GM13976 (cell line): ENCODE results near the gene NFU1.
"Not testable (repeated sequence)": the region's sequence is repeated elsewhere in the genome, so short reads cannot be mapped to it uniquely, and the experiment has no call there.

ENCODE experiments used
- DNase-seq: peaks from one replicate; pipeline ENCODE4 v3.0.0; 2012; ENCODE audit warnings: low spot score
- CTCF ChIP-seq: IDR thresholded peaks from 2 replicates; pipeline ENCODE4 v1.5.1; 2012; ENCODE audit warnings: borderline replicate concordance, mild to moderate bottlenecking; ENCODE audit not compliant: insufficient read depth; ENCODE audit errors: extremely low read depth, missing control alignments, control extremely low read depth
- in situ Hi-C: fragments of 300-500 bp; cut with MboI; formaldehyde crosslinking; loops from one replicate; pipeline ENCODE4 v1.12.0; 2022; ENCODE audit warnings: low sequenced_read_pairs, mixed read lengths, inconsistent platforms; ENCODE audit not compliant: unreplicated experiment

Gene NFU1

DNA sequence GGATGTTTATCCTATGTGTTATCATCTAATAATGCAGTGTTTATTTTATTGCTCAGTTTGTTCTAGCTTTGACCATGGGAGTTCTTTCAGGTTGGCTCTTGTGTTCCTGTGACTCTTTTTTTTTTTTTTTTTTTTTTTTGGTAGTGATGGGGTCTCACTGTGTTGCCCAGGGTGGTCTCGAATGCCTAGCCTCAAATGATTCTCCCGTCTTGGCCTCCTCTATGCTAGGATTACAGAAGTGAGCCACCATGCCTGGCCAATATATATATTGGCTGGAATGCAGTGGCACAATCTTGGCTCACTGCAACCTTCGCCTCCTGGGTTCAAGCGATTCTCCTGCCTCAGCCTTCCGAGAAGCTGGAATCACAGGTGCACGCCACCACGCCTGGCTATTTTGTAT is 18.9 kb upstream of the NFU1 start:
- no peak for TF ChIP-seq CTCF
- in situ Hi-C loops: no loop called here
- no peak for DNase-seq

DNA sequence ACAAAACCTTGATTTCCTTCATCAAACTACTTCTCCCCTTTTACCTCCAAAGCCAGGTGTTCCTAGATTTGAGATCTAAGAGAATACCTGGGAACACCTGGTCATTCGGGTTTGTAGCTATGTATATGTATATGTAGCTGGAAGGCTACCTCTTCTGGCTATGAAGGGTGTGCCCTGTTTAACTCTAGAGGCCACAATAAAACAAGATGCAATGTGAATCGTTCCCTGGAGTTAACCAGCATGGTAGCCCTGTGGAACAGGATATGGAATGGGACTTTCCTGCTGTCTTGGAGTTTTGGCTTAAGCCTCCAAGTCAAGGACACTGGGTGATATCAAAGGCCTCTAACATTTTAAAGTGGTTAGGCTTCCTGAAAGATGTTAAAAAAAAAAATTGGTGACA is 17.7 kb upstream of the NFU1 start:
- no peak for DNase-seq
- in situ Hi-C loops: no loop called here
- no peak for TF ChIP-seq CTCF

GRCh38 chr2:69453475-69454129 is 16.4 kb upstream of the NFU1 start:
- no peak for TF ChIP-seq CTCF
- DNase-seq: peak; percentile 64
- in situ Hi-C loops: no loop called here

GRCh38 chr2:69452687-69453086 is 15.5 kb upstream of the NFU1 start:
- TF ChIP-seq CTCF: no peak
- DNase-seq: no peak
- in situ Hi-C loops: no loop called here

- TF ChIP-seq CTCF: no peak
- no peak for DNase-seq
- in situ Hi-C loops: no loop called here
These were observed 13.6 kb upstream of the NFU1 start for GRCh38 chr2:69450735-69451416.

DNA sequence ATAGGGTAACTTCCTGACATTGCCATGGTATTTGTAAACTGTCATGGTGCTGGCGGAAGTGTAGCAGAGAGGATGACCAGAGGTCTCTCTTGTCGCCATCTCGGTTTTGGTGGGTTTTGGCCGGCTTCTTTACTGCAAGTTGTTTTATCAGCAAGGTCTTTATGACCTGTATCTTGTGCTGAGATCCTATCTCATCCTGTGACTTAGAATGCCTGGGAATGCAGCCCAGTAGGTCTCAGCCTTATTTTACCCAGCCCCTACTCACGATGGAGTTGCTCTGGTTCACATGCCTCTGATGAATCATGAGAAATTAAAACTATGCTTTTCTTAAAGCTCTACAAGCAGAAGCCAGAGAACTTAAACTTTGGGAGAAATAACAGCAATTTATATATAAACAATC is 12.7 kb upstream of the NFU1 start:
- in situ Hi-C loops: no loop called here
- TF ChIP-seq CTCF: no peak
- DNase-seq: no peak

GRCh38 chr2:69443673-69444072 is 6.4 kb upstream of the NFU1 start:
- in situ Hi-C loops, DNase-seq: not testable (repeated sequence)

DNA sequence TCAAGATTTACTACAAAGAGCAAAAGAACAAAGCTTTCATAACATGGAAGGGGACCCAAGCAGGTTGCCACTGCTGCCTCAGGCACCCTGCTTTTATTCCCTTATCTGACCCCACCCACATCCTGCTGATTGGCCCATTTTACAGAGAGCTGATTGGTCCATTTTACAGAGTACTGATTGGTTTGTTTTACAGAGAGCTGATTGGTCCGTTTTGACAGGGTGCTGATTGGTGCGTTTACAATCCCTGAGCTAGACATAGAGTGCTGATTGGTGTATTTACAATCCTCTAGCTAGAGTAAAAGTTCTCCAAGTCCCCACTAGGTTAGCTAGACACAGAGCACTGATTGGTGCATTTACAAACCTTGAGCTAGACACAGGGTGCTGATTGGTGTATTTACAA is 2.3 kb upstream of the NFU1 start:
- DNase-seq, in situ Hi-C loops: not testable (repeated sequence)
